ENCODE data around the gene PCDHB3. TPM values are rescaled to one million over a fixed set of nuclear protein-coding genes. Genes with fewer than 3 reads are reported as not detected.

PCDHB3 gene
- total RNA-seq: 1 to 10 TPM; 1.0 to 6.9 (median 2.8) TPM

DNA sequence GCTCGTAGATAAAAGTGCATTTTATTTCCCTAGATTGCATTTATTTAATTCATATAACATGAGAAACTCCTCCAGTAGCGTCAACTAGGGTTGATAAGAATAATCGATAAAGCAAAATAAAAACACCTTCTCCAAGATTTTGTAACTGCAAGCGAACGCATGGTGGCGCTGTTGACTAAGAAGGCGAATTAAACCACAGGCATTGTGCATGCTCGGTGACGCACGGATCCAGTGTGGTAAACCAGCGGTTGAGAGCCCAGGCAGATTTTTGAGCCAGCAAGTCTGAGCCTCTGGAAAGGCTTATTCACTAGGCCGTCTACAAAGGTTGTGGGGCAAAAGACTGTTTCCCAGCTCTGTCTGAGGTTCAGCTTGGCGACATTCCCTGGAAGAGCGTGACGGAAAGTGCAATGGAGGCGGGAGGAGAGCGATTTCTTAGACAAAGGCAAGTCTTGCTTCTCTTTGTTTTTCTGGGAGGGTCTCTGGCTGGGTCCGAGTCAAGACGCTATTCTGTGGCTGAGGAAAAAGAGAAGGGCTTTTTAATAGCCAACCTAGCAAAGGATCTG, at the start of gene PCDHB3:
TSS of gene PCDHB3 (plus strand) at position 231 of the 563 bp plus-strand sequence. CDS start at position 408, 177 bp downstream.
- Histone ChIP-seq H3K4me1 (no peaks in the 10 kb centered on the region), H3K4me3 (peak within 1 kb of the TSS in 1 of 2 donors; percentile 4), H3K9me3 (peaks cover 0 to 27% of the 10 kb centered on the region in 2 donors), H3K36me3 (no peaks in the 10 kb centered on the region), H3K27me3 (no peaks in the 10 kb centered on the region), H3K27ac (no peak within 1 kb of the TSS)
- intact Hi-C loops (cut with DNase I; ENCODE audit: low total_unique reads): no loop called here
- DNase-seq: peak in 1 of 2 donors; percentile 36
- TF ChIP-seq POLR2A (IDR thresholded peaks at IDR 0.05): no peak
- TF ChIP-seq CTCF (IDR thresholded peaks at IDR 0.05): peak in 3 of 4 experiments; percentile 0 to 25 (median 16)

DNA sequence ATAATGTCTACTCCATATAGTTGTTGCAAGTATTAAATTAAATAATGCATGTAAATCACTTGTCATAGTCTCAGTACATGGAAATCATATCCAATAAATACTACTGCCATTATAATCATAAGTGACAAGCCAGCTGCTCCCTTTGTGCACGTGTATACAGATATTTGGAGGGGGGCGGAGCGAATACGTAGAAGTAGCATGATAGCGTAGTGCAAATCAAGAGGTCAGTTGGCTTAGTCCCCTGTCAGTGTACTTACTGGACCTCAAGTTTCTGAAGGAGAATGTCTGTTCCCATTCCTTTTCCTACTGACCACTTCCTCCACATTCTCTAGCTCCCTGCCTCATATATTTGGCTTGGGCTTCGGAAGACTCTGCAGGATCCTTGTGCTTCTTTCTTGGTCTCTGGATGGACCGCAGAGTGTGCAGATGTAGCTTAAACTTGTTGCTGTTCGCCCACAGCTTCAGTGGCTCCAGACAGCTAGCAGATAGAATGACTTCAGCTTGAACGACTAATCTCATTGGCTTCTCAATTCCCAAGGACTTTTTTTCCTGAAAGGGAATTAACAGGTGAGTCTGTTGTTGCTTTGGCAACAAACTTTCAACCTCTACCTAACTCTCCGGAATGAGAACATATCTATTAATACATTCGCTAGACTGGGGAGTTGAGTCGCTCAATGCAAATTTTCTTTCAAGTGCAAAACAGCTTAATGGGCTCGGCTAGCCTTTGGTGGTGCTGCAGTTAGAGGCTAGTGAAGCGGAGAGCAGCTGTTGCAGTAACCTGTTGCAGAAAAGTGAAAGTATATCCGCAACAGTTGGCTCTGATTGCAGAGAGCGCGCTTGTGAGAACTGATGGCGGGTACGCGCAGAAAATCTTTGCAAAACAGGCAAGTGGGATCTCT, 49.4 kb upstream of the PCDHB3 start, which contains the start of gene PCDHB1:
TSS of gene PCDHB1 (plus strand) at position 753 of the 899 bp plus-strand sequence. CDS start at position 850, 97 bp downstream.
- Histone ChIP-seq H3K27me3 (peaks cover 0 to 20% of the 10 kb centered on the region in 2 donors), H3K36me3 (no peaks in the 10 kb centered on the region), H3K27ac (no peak within 1 kb of the TSS), H3K9me3 (no peaks in the 10 kb centered on the region), H3K4me1 (no peaks in the 10 kb centered on the region), H3K4me3 (peak within 1 kb of the TSS; percentile 39 to 40)
- no peak for DNase-seq
- intact Hi-C loops (cut with DNase I; ENCODE audit: low total_unique reads): no loop called here
- TF ChIP-seq POLR2A (IDR thresholded peaks at IDR 0.05) (no peak), CTCF (IDR thresholded peaks at IDR 0.05) (no peak)

- Histone ChIP-seq H3K27me3 (peaks cover 0 to 15% of the 10 kb centered on the region in 2 donors), H3K4me3 (peak overlapping the region; percentile 39 to 40), H3K27ac (no peak overlapping the region), H3K9me3 (no peaks in the 10 kb centered on the region), H3K4me1 (no peaks in the 10 kb centered on the region), H3K36me3 (no peaks in the 10 kb centered on the region)
- no peak for TF ChIP-seq CTCF (IDR thresholded peaks at IDR 0.05)
- no peak for TF ChIP-seq POLR2A (IDR thresholded peaks at IDR 0.05)
- intact Hi-C loops (cut with DNase I; ENCODE audit: low total_unique reads): no loop called here
- DNase-seq: no peak
Measured at GRCh38 chr5:141051521-141051866, 48.8 kb upstream of the PCDHB3 start.

- H3K27me3 ChIP-seq: peaks cover 0 to 14% of the 10 kb centered on the region in 2 donors
- no peak overlapping the region for H3K27ac ChIP-seq
- no peaks in the 10 kb centered on the region for H3K4me1 ChIP-seq
- DNase-seq: no peak
- intact Hi-C loops (cut with DNase I; ENCODE audit: low total_unique reads): no loop called here
- TF ChIP-seq CTCF (IDR thresholded peaks at IDR 0.05) (no peak), POLR2A (IDR thresholded peaks at IDR 0.05) (no peak)
- no peaks in the 10 kb centered on the region for H3K36me3 ChIP-seq
- H3K9me3 ChIP-seq: peaks cover 0 to 3% of the 10 kb centered on the region in 2 donors
- H3K4me3 ChIP-seq: no peak overlapping the region
Measured at GRCh38 chr5:141077826-141078225, 22.4 kb upstream of the PCDHB3 start.

DNA sequence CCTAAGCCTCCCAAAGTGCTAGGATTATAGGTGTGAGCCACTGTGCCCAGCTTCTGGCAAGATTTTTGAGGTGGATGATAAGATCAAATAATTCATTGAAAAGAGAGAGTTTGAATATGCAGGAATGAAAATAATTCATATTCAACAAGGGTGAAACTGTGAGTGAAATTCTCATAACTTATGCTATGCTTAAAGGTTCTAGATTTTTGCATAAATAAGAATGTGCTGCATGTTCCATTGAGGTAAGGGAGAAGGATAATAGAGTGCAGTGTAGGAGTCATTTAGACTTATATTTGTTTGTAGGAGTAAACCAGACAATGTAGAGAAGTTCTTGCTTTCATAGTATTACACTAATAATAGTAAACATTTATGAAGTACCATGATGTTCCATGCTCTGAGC, 18.0 kb upstream of the PCDHB3 start:
- H3K4me3 ChIP-seq: no peak overlapping the region
- H3K36me3 ChIP-seq: no peaks in the 10 kb centered on the region
- peaks cover 0 to 7% of the 10 kb centered on the region in 2 donors for H3K27me3 ChIP-seq
- no peaks in the 10 kb centered on the region for H3K4me1 ChIP-seq
- intact Hi-C loops (cut with DNase I; ENCODE audit: low total_unique reads): no loop called here
- no peak overlapping the region for H3K27ac ChIP-seq
- H3K9me3 ChIP-seq: peaks cover 0 to 10% of the 10 kb centered on the region in 2 donors
- DNase-seq: no peak
- TF ChIP-seq CTCF (IDR thresholded peaks at IDR 0.05): no peak
- TF ChIP-seq POLR2A (IDR thresholded peaks at IDR 0.05): no peak

Data from uterus (tissue), 4 donors.